Measurements from ENCODE around the gene FBXL20.
"Not testable (repeated sequence)": the region's sequence is repeated elsewhere in the genome, so short reads cannot be mapped to it uniquely, and the experiment has no call there.

GRCh38 chr17:39250076-39250475, 151.3 kb downstream of the FBXL20 start:
- not testable (repeated sequence) for TF ChIP-seq CTCF (conservative IDR thresholded peaks at IDR 0.05; ENCODE audit: low read length); EZH2phosphoT487 (IDR thresholded peaks at IDR 0.05; ENCODE audit: borderline replicate concordance)

All from Loucy (cell line).